Right cardiac atrium (tissue), 5 donors: ENCODE data around the gene UVRAG. TPM values are rescaled to one million over a fixed set of nuclear protein-coding genes. Genes with fewer than 3 reads are reported as not detected.

Source experiments
- ATAC-seq, 2 donors: fragments of 200-7000 bp; cut with Tn5 transposase; one replicate each; pipeline versions ENCODE4 v1.8.0 to v1.9.1; 2020; ENCODE audit warnings: moderate library complexity in 2 of 2, mild to moderate bottlenecking in 1 of 2
- DNase-seq, 3 donors: peaks; one replicate each; pipeline ENCODE4 v3.0.0-alpha.2; 2020
- H3K27ac ChIP-seq: one replicate; pipeline ENCODE4 v1.5.1; 2013; ENCODE audit warnings: mild to moderate bottlenecking, low read length, control low read depth, moderate library complexity
- H3K27me3 ChIP-seq: one replicate; pipeline ENCODE4 v1.6.1; 2013; ENCODE audit not compliant: control insufficient read depth, insufficient read depth
- H3K4me1 ChIP-seq: one replicate; pipeline ENCODE4 v1.6.1; 2013; ENCODE audit warnings: low read length; ENCODE audit not compliant: control insufficient read depth, insufficient read depth
- H3K4me3 ChIP-seq: one replicate; pipeline ENCODE4 v1.5.1; 2013; ENCODE audit warnings: low read length, control low read depth
- H3K9me3 ChIP-seq: one replicate; pipeline ENCODE4 v1.6.1; 2013; ENCODE audit warnings: low read length; ENCODE audit not compliant: control insufficient read depth
- WGBS: extraction: QIAGEN DNeasy Blood & Tissue Kit; methylation state at CpG from one replicate; pipeline ENCODE4 v1.1.7; 2013; 5-methylcytosine and 5-hydroxymethylcytosine counted together
- intact Hi-C, 4 donors: fragments of 100-400 bp; cut with DNase I; formaldehyde crosslinking; loops; one replicate each; pipeline versions ENCODE4 v1.11.0 to v1.14.0; 2022 to 2023
- long read RNA-seq, 4 donors: library from polyadenylated mRNA; unstranded; transcript quantifications; one replicate each; pipeline ENCODE4 v2.0.0, GENCODE V29; 2020 to 2021
- polyA plus RNA-seq: library from polyadenylated mRNA; stranded (reverse); fragments of 200-250 nt; gene quantifications from one replicate; pipeline ENCODE4 v1.2.3, GENCODE V29; 2013
- total RNA-seq, 4 donors: library from RNA; stranded (reverse); fragmentation: NEBNext Ultra II Directional; extraction: Animal tissue kit (Norgen Biotek cat#: 25700); gene quantifications; one replicate each; pipeline ENCODE4 v1.2.1, GENCODE V29; 2021
- donor health status: healthy with polysubstance abuse.
- donor health status: DM: no; HTN: yes; CAD: no.
- donor health status: DM: no; HTN: no; CAD: no.
- donor health status: DM: no; HTN: yes; CAD: no; lungs with severe emphysema.
- donor health status: DM: yes; HTN: yes; CAD: no.

The UVRAG gene
- 10 to 100 TPM; 12.6 to 18.5 (median 14.0) TPM for total RNA-seq
- polyA plus RNA-seq = 5.5 TPM
- long read RNA-seq, donor 1, full-length matches to known transcripts = 27 of 44 reads
- long read RNA-seq, donor 1, partial matches to known transcripts = 6 of 44 reads
- long read RNA-seq, donor 1, other reads (novel, unspliced or antisense) = 11 of 44 reads
- long read RNA-seq, donor 2, full-length matches to known transcripts = 16 of 20 reads
- long read RNA-seq, donor 2, partial matches to known transcripts = 3 of 20 reads
- long read RNA-seq, donor 2, other reads (novel, unspliced or antisense) = 1 of 20 reads
- long read RNA-seq, donor 3, full-length matches to known transcripts = 36 of 56 reads
- long read RNA-seq, donor 3, partial matches to known transcripts = 13 of 56 reads
- long read RNA-seq, donor 3, other reads (novel, unspliced or antisense) = 7 of 56 reads
- long read RNA-seq, donor 4, full-length matches to known transcripts = 12 of 14 reads
- long read RNA-seq, donor 4, partial matches to known transcripts = 0 of 14 reads
- long read RNA-seq, donor 4, other reads (novel, unspliced or antisense) = 2 of 14 reads

- peak within 1 kb of the TSS; percentile 93 for H3K27ac ChIP-seq
- peak; percentile 98 to 99 (median 99) for DNase-seq
- no peaks in the 10 kb centered on the region for H3K27me3 ChIP-seq
- H3K4me1 ChIP-seq = peaks cover 8% of the 10 kb centered on the region
- WGBS = under 1% methylated on average over 39 of the region's 39 CpGs
- peak within 1 kb of the TSS; percentile 67 for H3K4me3 ChIP-seq
- H3K9me3 ChIP-seq = no peaks in the 10 kb centered on the region
- intact Hi-C loops = no loop called here
- peak; percentile 97 to 98 for ATAC-seq
Measured at GRCh38 chr11:75814677-75815344, at the start of gene UVRAG. Gene UVRAG, plus strand, starts transcription at chr11:75815210. Its CDS starts 198 bp downstream, at chr11:75815408.

- WGBS = 68% methylated on average over 4 of the region's 4 CpGs
- no peak overlapping the region for H3K4me3 ChIP-seq
- H3K4me1 ChIP-seq = peaks cover 2% of the 10 kb centered on the region
- no peaks in the 10 kb centered on the region for H3K27me3 ChIP-seq
- intact Hi-C loops = loop anchor here in 2 of 4 donors (5.0 to 10.0 kb wide), 2 partner anchors 52 to 59 kb away; partner anchors contain the start of gene MOGAT2 (in 1 of the 2)
- no peaks in the 10 kb centered on the region for H3K9me3 ChIP-seq
- DNase-seq (no peak), ATAC-seq (no peak)
- H3K27ac ChIP-seq = no peak overlapping the region
Measured at GRCh38 chr11:75766443-75767227, 48.4 kb upstream of the UVRAG start.

- Histone ChIP-seq H3K4me3 (no peak overlapping the region), H3K27ac (no peak overlapping the region), H3K4me1 (peaks cover 2% of the 10 kb centered on the region), H3K9me3 (no peaks in the 10 kb centered on the region), H3K27me3 (no peaks in the 10 kb centered on the region)
- DNase-seq (no peak), ATAC-seq (no peak)
- intact Hi-C loops = loop anchor here in 2 of 4 donors (5.0 to 10.0 kb wide), 2 partner anchors 52 to 60 kb away; partner anchors contain the start of gene MOGAT2 (in 1 of the 2)
- WGBS = 86% methylated on average over 6 of the region's 6 CpGs
Measured at GRCh38 chr11:75767228-75767572, 47.8 kb upstream of the UVRAG start.

GRCh38 chr11:75767793-75768111 lies 47.3 kb upstream of the UVRAG start:
- 38% methylated on average over 1 of the region's 1 CpG for WGBS
- Histone ChIP-seq H3K27ac (no peak overlapping the region), H3K27me3 (no peaks in the 10 kb centered on the region), H3K4me1 (peaks cover 2% of the 10 kb centered on the region), H3K4me3 (no peak overlapping the region), H3K9me3 (no peaks in the 10 kb centered on the region)
- ATAC-seq (no peak), DNase-seq (no peak)
- intact Hi-C loops = loop anchor here in 2 of 4 donors (5.0 to 10.0 kb wide), 2 partner anchors 53 to 60 kb away; partner anchors contain the start of gene MOGAT2 (in 1 of the 2)

GRCh38 chr11:75768112-75768908 lies 46.7 kb upstream of the UVRAG start, which contains the start of gene DGAT2:
Gene DGAT2, plus strand, starts transcription at chr11:75768778. Its CDS starts 214 bp downstream, at chr11:75768992.
- WGBS = 3% methylated on average over 66 of the region's 66 CpGs
- no peaks in the 10 kb centered on the region for H3K27me3 ChIP-seq
- no peak within 1 kb of the TSS for H3K27ac ChIP-seq
- ATAC-seq = peak; percentile 91 to 95
- peak; percentile 83 to 94 (median 93) for DNase-seq
- peak within 1 kb of the TSS; percentile 31 for H3K4me3 ChIP-seq
- intact Hi-C loops = loop anchor here in 2 of 4 donors (5.0 to 10.0 kb wide), 2 partner anchors 54 to 61 kb away; partner anchors contain the start of gene MOGAT2 (in 1 of the 2)
- H3K4me1 ChIP-seq = peaks cover 2% of the 10 kb centered on the region
- no peaks in the 10 kb centered on the region for H3K9me3 ChIP-seq

- H3K4me3 ChIP-seq = peak overlapping the region; percentile 31
- no peak for DNase-seq
- no peaks in the 10 kb centered on the region for H3K27me3 ChIP-seq
- WGBS = 17% methylated on average over 46 of the region's 46 CpGs
- no peak overlapping the region for H3K27ac ChIP-seq
- intact Hi-C loops = loop anchor here in 2 of 4 donors (5.0 to 10.0 kb wide), 2 partner anchors 54 to 62 kb away; partner anchors contain the start of gene MOGAT2 (in 1 of the 2)
- no peak for ATAC-seq
- peaks cover 2% of the 10 kb centered on the region for H3K4me1 ChIP-seq
- no peaks in the 10 kb centered on the region for H3K9me3 ChIP-seq
Measured at GRCh38 chr11:75768909-75769771, 45.9 kb upstream of the UVRAG start.

- no peak for DNase-seq
- Histone ChIP-seq H3K4me3 (no peak overlapping the region), H3K27me3 (no peaks in the 10 kb centered on the region), H3K9me3 (no peaks in the 10 kb centered on the region), H3K27ac (no peak overlapping the region), H3K4me1 (peaks cover 2% of the 10 kb centered on the region)
- intact Hi-C loops = no loop called here
- no peak for ATAC-seq
- 71% methylated on average over 5 of the region's 5 CpGs for WGBS
Measured at GRCh38 chr11:75770102-75770501, 44.9 kb upstream of the UVRAG start.

GRCh38 chr11:75771646-75772410 lies 43.2 kb upstream of the UVRAG start:
- ATAC-seq = no peak
- WGBS = 85% methylated on average over 6 of the region's 6 CpGs
- Histone ChIP-seq H3K9me3 (no peaks in the 10 kb centered on the region), H3K4me1 (peaks cover 2% of the 10 kb centered on the region), H3K4me3 (no peak overlapping the region), H3K27ac (no peak overlapping the region), H3K27me3 (no peaks in the 10 kb centered on the region)
- intact Hi-C loops = no loop called here
- peak in 1 of 3 donors; percentile 57 for DNase-seq
